ENCODE results near the gene SYNGAP1. TPM values are rescaled to one million over a fixed set of nuclear protein-coding genes. Genes with fewer than 3 reads are reported as not detected.
A peak's percentile ranks its signal among the peaks of the same experiment; 100 is the strongest.

SYNGAP1 gene
- total RNA-seq, 1 experiment from 2014 or later, result 77.6 TPM

- intact Hi-C loops (cut with micrococcal nuclease; ENCODE audit: unreplicated experiment), result loop anchor here (10.0 kb wide), 1 partner anchor 101 kb away; the partner anchor contains the start of genes TAPBP and ZBTB22
- peaks cover 45% of the 10 kb centered on the region for H3K36me3 ChIP-seq (ENCODE audit: insufficient read depth, low read length, poor library complexity, severe bottlenecking)
- no TSS peak for BruUV-seq (replicated peaks)
- no peak for TF ChIP-seq CTCF (conservative IDR thresholded peaks at IDR 0.05; ENCODE audit: low read depth, low read length)
- no peaks in the 10 kb centered on the region for H3K9me3 ChIP-seq (ENCODE audit: low read depth, low read length, poor library complexity, severe bottlenecking)
- peaks cover 24% of the 10 kb centered on the region for H3K4me1 ChIP-seq (ENCODE audit: insufficient read depth, low read length, poor library complexity, severe bottlenecking)
- H3K27ac ChIP-seq (ENCODE audit: low read depth, low read length, poor library complexity, severe bottlenecking), result no peak overlapping the region
- DNase-seq (ENCODE audit: low spot score), result no peak
- H3K27me3 ChIP-seq (replicated peaks; ENCODE audit: insufficient read depth, low read depth, low read length, poor library complexity), result no peaks in the 10 kb centered on the region
- ChIA-PET POLR2A (ENCODE audit: low non-redundant PET) (no interaction called here), CTCF (no interaction called here)
- no peak overlapping the region for H3K4me3 ChIP-seq (ENCODE audit: low read depth, low read length, poor library complexity, severe bottlenecking)
Observed at GRCh38 chr6:33415831-33416230, 4.0 kb upstream of the SYNGAP1 start.

GRCh38 chr6:33416386-33417127, 3.3 kb upstream of the SYNGAP1 start:
- BruUV-seq (replicated peaks), result TSS peak; percentile 73
- H3K36me3 ChIP-seq (ENCODE audit: insufficient read depth, low read length, poor library complexity, severe bottlenecking), result peaks cover 45% of the 10 kb centered on the region
- no peaks in the 10 kb centered on the region for H3K27me3 ChIP-seq (replicated peaks; ENCODE audit: insufficient read depth, low read depth, low read length, poor library complexity)
- intact Hi-C loops (cut with micrococcal nuclease; ENCODE audit: unreplicated experiment), result loop anchor here (10.0 kb wide), 1 partner anchor 102 kb away; the partner anchor contains the start of genes TAPBP and ZBTB22
- peak overlapping the region; percentile 61 for H3K4me3 ChIP-seq (ENCODE audit: low read depth, low read length, poor library complexity, severe bottlenecking)
- ChIA-PET POLR2A (ENCODE audit: low non-redundant PET) (no interaction called here), CTCF (no interaction called here)
- H3K9me3 ChIP-seq (ENCODE audit: low read depth, low read length, poor library complexity, severe bottlenecking), result no peaks in the 10 kb centered on the region
- no peak for DNase-seq (ENCODE audit: low spot score)
- peaks cover 24% of the 10 kb centered on the region for H3K4me1 ChIP-seq (ENCODE audit: insufficient read depth, low read length, poor library complexity, severe bottlenecking)
- TF ChIP-seq EZH2 (IDR thresholded peaks at IDR 0.05; ENCODE audit: borderline replicate concordance, low read depth, low read length, poor library complexity, severe bottlenecking) (no peak), CTCF (conservative IDR thresholded peaks at IDR 0.05; ENCODE audit: low read depth, low read length) (no peak)
- H3K27ac ChIP-seq (ENCODE audit: low read depth, low read length, poor library complexity, severe bottlenecking), result peak overlapping the region; percentile 72

- ChIA-PET POLR2A (ENCODE audit: low non-redundant PET) (no interaction called here), CTCF (no interaction called here)
- H3K27ac ChIP-seq (ENCODE audit: low read depth, low read length, poor library complexity, severe bottlenecking), result peak overlapping the region; percentile 72
Observed at GRCh38 chr6:33417128-33417902, 2.5 kb upstream of the SYNGAP1 start.

More at GRCh38 chr6:33417128-33417902, 2.5 kb upstream of the SYNGAP1 start:
- no TSS peak for BruUV-seq (replicated peaks)
- no peaks in the 10 kb centered on the region for H3K27me3 ChIP-seq (replicated peaks; ENCODE audit: insufficient read depth, low read depth, low read length, poor library complexity)
- peaks cover 43% of the 10 kb centered on the region for H3K36me3 ChIP-seq (ENCODE audit: insufficient read depth, low read length, poor library complexity, severe bottlenecking)
- no peaks in the 10 kb centered on the region for H3K9me3 ChIP-seq (ENCODE audit: low read depth, low read length, poor library complexity, severe bottlenecking)
- H3K4me3 ChIP-seq (ENCODE audit: low read depth, low read length, poor library complexity, severe bottlenecking), result peak overlapping the region; percentile 61
- peaks cover 24% of the 10 kb centered on the region for H3K4me1 ChIP-seq (ENCODE audit: insufficient read depth, low read length, poor library complexity, severe bottlenecking)
- intact Hi-C loops (cut with micrococcal nuclease; ENCODE audit: unreplicated experiment), result loop anchor here (10.0 kb wide), 1 partner anchor 103 kb away; the partner anchor contains the start of genes TAPBP and ZBTB22
- no peak for DNase-seq (ENCODE audit: low spot score)
- TF ChIP-seq CTCF (conservative IDR thresholded peaks at IDR 0.05; ENCODE audit: low read depth, low read length), result no peak
- TF ChIP-seq EZH2 (IDR thresholded peaks at IDR 0.05; ENCODE audit: borderline replicate concordance, low read depth, low read length, poor library complexity, severe bottlenecking), result no peak

All from A673 (cell line).